Measurements from ENCODE around the gene SLC12A1. TPM values are rescaled to one million over a fixed set of nuclear protein-coding genes. Genes with fewer than 3 reads are reported as not detected.

SLC12A1 gene
- total RNA-seq, 4 donors from 2014 or later = not detected

- no peak for TF ChIP-seq POLR2AphosphoS5 (IDR thresholded peaks at IDR 0.05)
- TF ChIP-seq EP300 (IDR thresholded peaks at IDR 0.05; ENCODE audit: low read depth) = no peak
- TF ChIP-seq CTCF (IDR thresholded peaks at IDR 0.05) = no peak
- TF ChIP-seq POLR2A (IDR thresholded peaks at IDR 0.05) = no peak
- no peaks in the 10 kb centered on the region for H3K9me3 ChIP-seq
- DNase-seq = no peak
- in situ Hi-C loops (cut with MboI; ENCODE audit: low pct_ligation_motif_present in 1 of 4, low pct_unique_long_range_greater_than_20kb in 1 of 4, low sequenced_read_pairs in 3 of 4) (loop anchor here in 1 of 4 donors (25.0 kb wide), 1 partner anchor 1021 kb away; no protein-coding TSS in a partner anchor), intact Hi-C loops (cut with DNase I; ENCODE audit: low total_unique reads) (no loop called here)
- H3K4me1 ChIP-seq = no peaks in the 10 kb centered on the region
- no peaks in the 10 kb centered on the region for H3K36me3 ChIP-seq
- no peak overlapping the region for H3K4me3 ChIP-seq
- H3K27ac ChIP-seq = no peak overlapping the region
- H3K27me3 ChIP-seq = no peaks in the 10 kb centered on the region
These were observed 27.1 kb downstream of the SLC12A1 start for GRCh38 chr15:48233246-48233645.

DNA sequence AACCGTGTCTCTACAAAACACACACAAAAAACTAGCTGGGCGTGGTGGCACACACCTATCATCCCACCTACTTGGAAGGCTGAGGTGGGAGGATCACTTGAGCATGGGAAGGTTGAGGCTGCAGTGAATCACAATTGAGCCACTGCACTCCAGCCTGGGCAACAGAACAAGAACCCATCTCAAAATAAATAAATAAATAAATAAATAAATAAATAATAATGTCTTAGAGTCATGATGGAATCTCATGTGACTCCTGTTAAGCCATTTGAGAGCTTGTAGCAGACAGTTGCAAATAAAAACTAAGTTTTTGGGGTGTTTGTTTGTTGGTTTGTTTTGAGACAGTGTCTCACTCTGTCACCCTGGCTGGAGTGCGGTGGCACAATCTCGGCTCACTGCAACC, 33.2 kb downstream of the SLC12A1 start:
- H3K9me3 ChIP-seq = no peaks in the 10 kb centered on the region
- WGBS, 2 donors (ENCODE audit: low coverage in 1 of 2) = 89 to 96% methylated on average over 4 of the region's 4 CpGs

GRCh38 chr15:48242015-48242414, 35.9 kb downstream of the SLC12A1 start:
- Histone ChIP-seq H3K27ac (no peak overlapping the region), H3K4me3 (no peak overlapping the region), H3K4me1 (no peaks in the 10 kb centered on the region), H3K27me3 (no peaks in the 10 kb centered on the region), H3K9me3 (no peaks in the 10 kb centered on the region), H3K36me3 (no peaks in the 10 kb centered on the region)
- no peak for DNase-seq
- intact Hi-C loops (cut with DNase I; ENCODE audit: low total_unique reads) = no loop called here
- TF ChIP-seq POLR2A (IDR thresholded peaks at IDR 0.05) = no peak
- no peak for TF ChIP-seq POLR2AphosphoS5 (IDR thresholded peaks at IDR 0.05)
- no peak for TF ChIP-seq EP300 (IDR thresholded peaks at IDR 0.05; ENCODE audit: low read depth)
- no peak for TF ChIP-seq CTCF (IDR thresholded peaks at IDR 0.05)
- in situ Hi-C loops (cut with MboI; ENCODE audit: low pct_ligation_motif_present in 1 of 4, low pct_unique_long_range_greater_than_20kb in 1 of 4, low sequenced_read_pairs in 3 of 4) = loop anchor here in 1 of 4 donors (25.0 kb wide), 1 partner anchor 1030 kb away; no protein-coding TSS in a partner anchor

More for the DNA sequence above, 33.2 kb downstream of the SLC12A1 start:
- Histone ChIP-seq H3K27ac (no peak overlapping the region), H3K4me3 (no peak overlapping the region), H3K27me3 (no peaks in the 10 kb centered on the region), H3K4me1 (no peaks in the 10 kb centered on the region), H3K36me3 (no peaks in the 10 kb centered on the region)
- TF ChIP-seq EP300 (IDR thresholded peaks at IDR 0.05; ENCODE audit: low read depth) (no peak), POLR2A (IDR thresholded peaks at IDR 0.05) (no peak), POLR2AphosphoS5 (IDR thresholded peaks at IDR 0.05) (no peak), CTCF (IDR thresholded peaks at IDR 0.05) (no peak)
- in situ Hi-C loops (cut with MboI; ENCODE audit: low pct_ligation_motif_present in 1 of 4, low pct_unique_long_range_greater_than_20kb in 1 of 4, low sequenced_read_pairs in 3 of 4) (loop anchor here in 1 of 4 donors (25.0 kb wide), 1 partner anchor 1027 kb away; no protein-coding TSS in a partner anchor), intact Hi-C loops (cut with DNase I; ENCODE audit: low total_unique reads) (no loop called here)
- no peak for DNase-seq

GRCh38 chr15:48242535-48242934, 36.4 kb downstream of the SLC12A1 start:
- DNase-seq = no peak
- intact Hi-C loops (cut with DNase I; ENCODE audit: low total_unique reads) (no loop called here), in situ Hi-C loops (cut with MboI; ENCODE audit: low pct_ligation_motif_present in 1 of 4, low pct_unique_long_range_greater_than_20kb in 1 of 4, low sequenced_read_pairs in 3 of 4) (loop anchor here in 1 of 4 donors (25.0 kb wide), 1 partner anchor 1030 kb away; no protein-coding TSS in a partner anchor)
- WGBS, 2 donors (ENCODE audit: low coverage in 1 of 2) = 85 to 91% methylated on average over 4 of the region's 4 CpGs
- H3K27ac ChIP-seq = no peak overlapping the region
- H3K27me3 ChIP-seq = no peaks in the 10 kb centered on the region
- no peaks in the 10 kb centered on the region for H3K36me3 ChIP-seq
- no peaks in the 10 kb centered on the region for H3K4me1 ChIP-seq
- no peak overlapping the region for H3K4me3 ChIP-seq
- TF ChIP-seq CTCF (IDR thresholded peaks at IDR 0.05) = no peak
- no peak for TF ChIP-seq POLR2AphosphoS5 (IDR thresholded peaks at IDR 0.05)
- no peak for TF ChIP-seq POLR2A (IDR thresholded peaks at IDR 0.05)
- no peak for TF ChIP-seq EP300 (IDR thresholded peaks at IDR 0.05; ENCODE audit: low read depth)
- no peaks in the 10 kb centered on the region for H3K9me3 ChIP-seq

All from transverse colon (tissue), 4 donors.